Liver (tissue), 3 donors: Measurements from ENCODE around the gene ADGRG2.

Experiments
- EGR1 ChIP-seq, 2 donors: IDR thresholded peaks; 2 replicates each; pipeline ENCODE4 v1.6.1; 2016 to 2018; ENCODE audit warnings: antibody characterized with exemption in 2 of 2, low read depth in 2 of 2
- FOXA1 ChIP-seq: IDR thresholded peaks from 2 replicates; pipeline ENCODE4 v1.6.1; 2016; ENCODE audit warnings: antibody characterized with exemption
- JUND ChIP-seq, 2 donors: IDR thresholded peaks; 2 replicates each; pipeline ENCODE4 v1.6.1; 2016; ENCODE audit warnings: antibody characterized with exemption in 2 of 2
- RAD21 ChIP-seq, 2 donors: IDR thresholded peaks; 2 replicates each; pipeline ENCODE4 v1.6.1; 2016; ENCODE audit warnings: antibody characterized with exemption in 2 of 2, mild to moderate bottlenecking in 2 of 2
- RXRA ChIP-seq, 2 donors: IDR thresholded peaks; 2 replicates each; pipeline ENCODE4 v1.6.1; 2017 to 2018; ENCODE audit warnings: antibody characterized with exemption in 2 of 2, mild to moderate bottlenecking in 1 of 2
- SP1 ChIP-seq: IDR thresholded peaks from 2 replicates; pipeline ENCODE4 v1.6.1; 2018; ENCODE audit warnings: antibody characterized with exemption, mild to moderate bottlenecking
- TAF1 ChIP-seq: conservative IDR thresholded peaks from 2 replicates; pipeline ENCODE4 v1.6.1; 2016; ENCODE audit warnings: antibody characterized with exemption, mild to moderate bottlenecking
- TF ChIP-seq, protein P1 (sequence below): fragments of 150-350 bp; IDR thresholded peaks from 2 replicates; pipeline ENCODE4 v1.5.1; 2017; ENCODE audit warnings: improper control_type of control experiment, low read depth, low read length; ENCODE audit not compliant: missing input control
- TF ChIP-seq, protein P2 (sequence below): IDR thresholded peaks from 2 replicates; pipeline ENCODE4 v1.6.1; 2016; ENCODE audit warnings: antibody characterized with exemption, mild to moderate bottlenecking
- TF ChIP-seq, protein P3 (sequence below): IDR thresholded peaks from 2 replicates; pipeline ENCODE4 v1.6.1; 2016; ENCODE audit warnings: antibody characterized with exemption
- TF ChIP-seq, protein P4 (sequence below): IDR thresholded peaks from 2 replicates; pipeline ENCODE4 v1.6.1; 2016; ENCODE audit warnings: antibody characterized with exemption
- donor health status: healthy.
- donor health status: healthy.

DNA sequence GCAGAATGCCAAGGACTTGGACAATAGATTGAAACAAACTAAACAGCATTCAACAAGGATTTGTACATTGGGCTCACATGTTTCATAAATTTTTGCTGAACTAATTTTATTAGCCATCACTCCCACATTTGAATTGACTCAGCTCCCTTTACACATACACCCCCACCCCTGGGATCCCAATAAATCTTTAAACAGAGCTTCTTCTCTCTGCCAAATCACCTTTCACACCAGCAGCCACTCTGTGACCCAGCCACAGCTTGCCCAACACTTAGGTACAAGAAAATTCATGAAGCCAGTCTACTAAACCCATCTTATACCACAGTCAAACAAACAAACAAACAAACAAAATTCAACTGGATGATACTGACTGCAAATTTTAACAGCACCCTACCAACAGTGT lies 159.9 kb downstream of the ADGRG2 start:
- TF ChIP-seq, protein P1, sequence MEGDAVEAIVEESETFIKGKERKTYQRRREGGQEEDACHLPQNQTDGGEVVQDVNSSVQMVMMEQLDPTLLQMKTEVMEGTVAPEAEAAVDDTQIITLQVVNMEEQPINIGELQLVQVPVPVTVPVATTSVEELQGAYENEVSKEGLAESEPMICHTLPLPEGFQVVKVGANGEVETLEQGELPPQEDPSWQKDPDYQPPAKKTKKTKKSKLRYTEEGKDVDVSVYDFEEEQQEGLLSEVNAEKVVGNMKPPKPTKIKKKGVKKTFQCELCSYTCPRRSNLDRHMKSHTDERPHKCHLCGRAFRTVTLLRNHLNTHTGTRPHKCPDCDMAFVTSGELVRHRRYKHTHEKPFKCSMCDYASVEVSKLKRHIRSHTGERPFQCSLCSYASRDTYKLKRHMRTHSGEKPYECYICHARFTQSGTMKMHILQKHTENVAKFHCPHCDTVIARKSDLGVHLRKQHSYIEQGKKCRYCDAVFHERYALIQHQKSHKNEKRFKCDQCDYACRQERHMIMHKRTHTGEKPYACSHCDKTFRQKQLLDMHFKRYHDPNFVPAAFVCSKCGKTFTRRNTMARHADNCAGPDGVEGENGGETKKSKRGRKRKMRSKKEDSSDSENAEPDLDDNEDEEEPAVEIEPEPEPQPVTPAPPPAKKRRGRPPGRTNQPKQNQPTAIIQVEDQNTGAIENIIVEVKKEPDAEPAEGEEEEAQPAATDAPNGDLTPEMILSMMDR = no peak
- TF ChIP-seq SP1 = no peak
- no peak for TF ChIP-seq JUND (IDR thresholded peaks at IDR 0.05)
- no peak for TF ChIP-seq FOXA1
- TF ChIP-seq, protein P2, sequence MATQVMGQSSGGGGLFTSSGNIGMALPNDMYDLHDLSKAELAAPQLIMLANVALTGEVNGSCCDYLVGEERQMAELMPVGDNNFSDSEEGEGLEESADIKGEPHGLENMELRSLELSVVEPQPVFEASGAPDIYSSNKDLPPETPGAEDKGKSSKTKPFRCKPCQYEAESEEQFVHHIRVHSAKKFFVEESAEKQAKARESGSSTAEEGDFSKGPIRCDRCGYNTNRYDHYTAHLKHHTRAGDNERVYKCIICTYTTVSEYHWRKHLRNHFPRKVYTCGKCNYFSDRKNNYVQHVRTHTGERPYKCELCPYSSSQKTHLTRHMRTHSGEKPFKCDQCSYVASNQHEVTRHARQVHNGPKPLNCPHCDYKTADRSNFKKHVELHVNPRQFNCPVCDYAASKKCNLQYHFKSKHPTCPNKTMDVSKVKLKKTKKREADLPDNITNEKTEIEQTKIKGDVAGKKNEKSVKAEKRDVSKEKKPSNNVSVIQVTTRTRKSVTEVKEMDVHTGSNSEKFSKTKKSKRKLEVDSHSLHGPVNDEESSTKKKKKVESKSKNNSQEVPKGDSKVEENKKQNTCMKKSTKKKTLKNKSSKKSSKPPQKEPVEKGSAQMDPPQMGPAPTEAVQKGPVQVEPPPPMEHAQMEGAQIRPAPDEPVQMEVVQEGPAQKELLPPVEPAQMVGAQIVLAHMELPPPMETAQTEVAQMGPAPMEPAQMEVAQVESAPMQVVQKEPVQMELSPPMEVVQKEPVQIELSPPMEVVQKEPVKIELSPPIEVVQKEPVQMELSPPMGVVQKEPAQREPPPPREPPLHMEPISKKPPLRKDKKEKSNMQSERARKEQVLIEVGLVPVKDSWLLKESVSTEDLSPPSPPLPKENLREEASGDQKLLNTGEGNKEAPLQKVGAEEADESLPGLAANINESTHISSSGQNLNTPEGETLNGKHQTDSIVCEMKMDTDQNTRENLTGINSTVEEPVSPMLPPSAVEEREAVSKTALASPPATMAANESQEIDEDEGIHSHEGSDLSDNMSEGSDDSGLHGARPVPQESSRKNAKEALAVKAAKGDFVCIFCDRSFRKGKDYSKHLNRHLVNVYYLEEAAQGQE = no peak
- no peak for TF ChIP-seq RAD21 (IDR thresholded peaks at IDR 0.05)
- TF ChIP-seq, protein P3, sequence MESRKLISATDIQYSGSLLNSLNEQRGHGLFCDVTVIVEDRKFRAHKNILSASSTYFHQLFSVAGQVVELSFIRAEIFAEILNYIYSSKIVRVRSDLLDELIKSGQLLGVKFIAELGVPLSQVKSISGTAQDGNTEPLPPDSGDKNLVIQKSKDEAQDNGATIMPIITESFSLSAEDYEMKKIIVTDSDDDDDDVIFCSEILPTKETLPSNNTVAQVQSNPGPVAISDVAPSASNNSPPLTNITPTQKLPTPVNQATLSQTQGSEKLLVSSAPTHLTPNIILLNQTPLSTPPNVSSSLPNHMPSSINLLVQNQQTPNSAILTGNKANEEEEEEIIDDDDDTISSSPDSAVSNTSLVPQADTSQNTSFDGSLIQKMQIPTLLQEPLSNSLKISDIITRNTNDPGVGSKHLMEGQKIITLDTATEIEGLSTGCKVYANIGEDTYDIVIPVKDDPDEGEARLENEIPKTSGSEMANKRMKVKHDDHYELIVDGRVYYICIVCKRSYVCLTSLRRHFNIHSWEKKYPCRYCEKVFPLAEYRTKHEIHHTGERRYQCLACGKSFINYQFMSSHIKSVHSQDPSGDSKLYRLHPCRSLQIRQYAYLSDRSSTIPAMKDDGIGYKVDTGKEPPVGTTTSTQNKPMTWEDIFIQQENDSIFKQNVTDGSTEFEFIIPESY = no peak
- TF ChIP-seq TAF1 = no peak
- TF ChIP-seq EGR1 (IDR thresholded peaks at IDR 0.05; ENCODE audit: low read depth in 2 of 2) = no peak
- TF ChIP-seq RXRA (IDR thresholded peaks at IDR 0.05) = no peak
- TF ChIP-seq, protein P4, sequence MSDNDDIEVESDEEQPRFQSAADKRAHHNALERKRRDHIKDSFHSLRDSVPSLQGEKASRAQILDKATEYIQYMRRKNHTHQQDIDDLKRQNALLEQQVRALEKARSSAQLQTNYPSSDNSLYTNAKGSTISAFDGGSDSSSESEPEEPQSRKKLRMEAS = no peak
